Panc1 (cell line): ENCODE measurements around the gene MAEA. TPM values are rescaled to one million over a fixed set of nuclear protein-coding genes. Genes with fewer than 3 reads are reported as not detected.
"Not testable (repeated sequence)": the region's sequence is repeated elsewhere in the genome, so short reads cannot be mapped to it uniquely, and the experiment has no call there.

Experiments
- ATAC-seq: fragments of 200-7000 bp; cut with Tn5 transposase; 2 replicates; pipeline ENCODE4 v1.9.1; 2020; ENCODE audit warnings: mild to moderate bottlenecking, moderate library complexity
- BruUV-seq: library from RNA; stranded (reverse); fragments of 400-500 nt; replicated peaks from 2 replicates; lab custom pipeline; 2021; lab: Mats Ljungman, UMichigan
- CTCF ChIA-PET: fragments of 300-600 bp; sonication (Branson Sonifier 250); formaldehyde crosslinking; loops from one replicate; lab custom pipeline; 2022; ENCODE audit warnings: antibody characterized with exemption; lab: Charles Lee
- POLR2A ChIA-PET: fragments of 300-600 bp; sonication (Branson Sonifier 250); formaldehyde crosslinking; loops from one replicate; lab custom pipeline; 2022; ENCODE audit warnings: antibody characterized with exemption; lab: Charles Lee
- DNase-seq: peaks from one replicate; pipeline ENCODE4 v3.0.0-alpha.2; 2010; ENCODE audit warnings: low read depth, low spot score
- H3K27ac ChIP-seq: 2 replicates; pipeline ENCODE4 v1.5.1; 2011; ENCODE audit warnings: mild to moderate bottlenecking, low read length, inconsistent platforms
- H3K27me3 ChIP-seq: fragments of 200-500 bp; sonication (Bioruptor generic); 2 replicates; pipeline ENCODE4 v1.6.0; 2014; ENCODE audit warnings: low read length, inconsistent platforms; ENCODE audit not compliant: control insufficient read depth, insufficient read depth
- H3K36me3 ChIP-seq: fragments of 200-500 bp; sonication (Bioruptor generic); 2 replicates; pipeline ENCODE4 v1.5.1; 2014; ENCODE audit warnings: inconsistent platforms, mild to moderate bottlenecking, low read length, moderate library complexity; ENCODE audit not compliant: control insufficient read depth, insufficient read depth
- H3K4me1 ChIP-seq: 2 replicates; pipeline ENCODE4 v1.5.1; 2011; ENCODE audit warnings: inconsistent platforms, mild to moderate bottlenecking, low read length, moderate library complexity; ENCODE audit not compliant: control insufficient read depth, insufficient read depth
- H3K4me3 ChIP-seq, 2 experiments: 2 replicates each; pipeline ENCODE4 v1.5.1; 2011 to 2012; ENCODE audit warnings: low read depth in 2 of 2, low read length in 2 of 2, mild to moderate bottlenecking in 2 of 2, inconsistent platforms in 1 of 2, moderate library complexity in 1 of 2
- H3K9me3 ChIP-seq: fragments of 200-500 bp; sonication (Bioruptor generic); 2 replicates; pipeline ENCODE4 v1.5.1; 2014; ENCODE audit warnings: low read depth, mild to moderate bottlenecking, inconsistent platforms, low read length, moderate library complexity; ENCODE audit not compliant: control insufficient read depth, insufficient read depth
- POLR2AphosphoS5 ChIP-seq: IDR thresholded peaks from 2 replicates; pipeline ENCODE4 v1.6.1; 2012; ENCODE audit warnings: mild to moderate bottlenecking, low read depth, low read length, moderate library complexity
- REST ChIP-seq, 2 experiments: IDR thresholded peaks; 2 replicates each; pipeline ENCODE4 v1.6.1; 2011 to 2012; ENCODE audit warnings: low read depth in 2 of 2, control low read depth in 1 of 2, low read length in 1 of 2, mild to moderate bottlenecking in 1 of 2, moderate library complexity in 1 of 2; ENCODE audit not compliant: insufficient read depth in 1 of 2
- SIN3A ChIP-seq: IDR thresholded peaks from 2 replicates; pipeline ENCODE4 v1.6.1; 2012; ENCODE audit warnings: low read depth, mild to moderate bottlenecking, low read length, moderate library complexity, borderline replicate concordance; ENCODE audit not compliant: insufficient read depth
- TCF7L2 ChIP-seq: IDR thresholded peaks from 2 replicates; pipeline ENCODE4 v1.6.1; 2011; ENCODE audit warnings: mild to moderate bottlenecking, low read depth, low read length, inconsistent platforms
- in situ Hi-C: cut with HindIII; loops from 2 replicates; pipeline ENCODE4 v1.10.0; 2016; ENCODE audit warnings: low sequenced_read_pairs, low pct_unique_long_range_greater_than_20kb
- intact Hi-C: fragments of 100-400 bp; cut with micrococcal nuclease; formaldehyde crosslinking; loops from one replicate; pipeline ENCODE4 v1.10.0; 2022; ENCODE audit not compliant: unreplicated experiment
- total RNA-seq: library from RNA; stranded (reverse); gene quantifications from one replicate; pipeline ENCODE4 v1.2.1, GENCODE V29; 2021; ENCODE audit not compliant: unreplicated experiment
- TF ChIP-seq, protein P1 (sequence below): fragments of 450-650 bp; IDR thresholded peaks from 2 replicates; pipeline ENCODE4 v1.5.1; 2017; ENCODE audit warnings: mild to moderate bottlenecking

MAEA gene
- total RNA-seq, 1 experiment from 2014 or later, result 62.3 TPM

GRCh38 chr4:1323280-1323634 lies 33.6 kb downstream of the MAEA start:
- DNase-seq (no peak), ATAC-seq (no peak)
- Histone ChIP-seq H3K9me3 (no peaks in the 10 kb centered on the region), H3K27ac (no peak overlapping the region), H3K4me1 (no peaks in the 10 kb centered on the region), H3K4me3 (no peak overlapping the region), H3K27me3 (no peaks in the 10 kb centered on the region), H3K36me3 (no peaks in the 10 kb centered on the region)
- intact Hi-C loops (no loop called here), in situ Hi-C loops (no loop called here)
- no TSS peak for BruUV-seq
- ChIA-PET CTCF (interaction anchor here (0.6 kb wide), 1 partner anchor 81 kb away, joined by 3 read pairs; no protein-coding TSS in a partner anchor), POLR2A (no interaction called here)
- TF ChIP-seq, protein P1, sequence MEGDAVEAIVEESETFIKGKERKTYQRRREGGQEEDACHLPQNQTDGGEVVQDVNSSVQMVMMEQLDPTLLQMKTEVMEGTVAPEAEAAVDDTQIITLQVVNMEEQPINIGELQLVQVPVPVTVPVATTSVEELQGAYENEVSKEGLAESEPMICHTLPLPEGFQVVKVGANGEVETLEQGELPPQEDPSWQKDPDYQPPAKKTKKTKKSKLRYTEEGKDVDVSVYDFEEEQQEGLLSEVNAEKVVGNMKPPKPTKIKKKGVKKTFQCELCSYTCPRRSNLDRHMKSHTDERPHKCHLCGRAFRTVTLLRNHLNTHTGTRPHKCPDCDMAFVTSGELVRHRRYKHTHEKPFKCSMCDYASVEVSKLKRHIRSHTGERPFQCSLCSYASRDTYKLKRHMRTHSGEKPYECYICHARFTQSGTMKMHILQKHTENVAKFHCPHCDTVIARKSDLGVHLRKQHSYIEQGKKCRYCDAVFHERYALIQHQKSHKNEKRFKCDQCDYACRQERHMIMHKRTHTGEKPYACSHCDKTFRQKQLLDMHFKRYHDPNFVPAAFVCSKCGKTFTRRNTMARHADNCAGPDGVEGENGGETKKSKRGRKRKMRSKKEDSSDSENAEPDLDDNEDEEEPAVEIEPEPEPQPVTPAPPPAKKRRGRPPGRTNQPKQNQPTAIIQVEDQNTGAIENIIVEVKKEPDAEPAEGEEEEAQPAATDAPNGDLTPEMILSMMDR, result no peak
- TF ChIP-seq POLR2AphosphoS5, result no peak
- no peak for TF ChIP-seq REST (IDR thresholded peaks at IDR 0.05; ENCODE audit: insufficient read depth in 1 of 2, low read depth in 2 of 2, low read length in 1 of 2)
- no peak for TF ChIP-seq TCF7L2
- TF ChIP-seq SIN3A, result no peak

GRCh38 chr4:1323635-1324442 lies 34.1 kb downstream of the MAEA start:
- in situ Hi-C loops, result no loop called here
- Histone ChIP-seq H3K4me1 (no peaks in the 10 kb centered on the region), H3K4me3 (no peak overlapping the region), H3K9me3 (no peaks in the 10 kb centered on the region), H3K27me3 (no peaks in the 10 kb centered on the region), H3K36me3 (no peaks in the 10 kb centered on the region), H3K27ac (no peak overlapping the region)
- intact Hi-C loops, result no loop called here
- DNase-seq, result peak; percentile 86
- TF ChIP-seq, protein P1, result no peak
- TF ChIP-seq REST (IDR thresholded peaks at IDR 0.05; ENCODE audit: insufficient read depth in 1 of 2, low read depth in 2 of 2, low read length in 1 of 2), result no peak
- TF ChIP-seq POLR2AphosphoS5, result no peak
- no peak for TF ChIP-seq SIN3A
- TF ChIP-seq TCF7L2, result no peak
- ATAC-seq, result peak; percentile 47; the same call in 1 of the 2 replicates
- no TSS peak for BruUV-seq
- CTCF ChIA-PET, result interaction anchor here (0.6 kb wide), 1 partner anchor 82 kb away, joined by 3 read pairs; no protein-coding TSS in a partner anchor
- POLR2A ChIA-PET, result no interaction called here

DNA sequence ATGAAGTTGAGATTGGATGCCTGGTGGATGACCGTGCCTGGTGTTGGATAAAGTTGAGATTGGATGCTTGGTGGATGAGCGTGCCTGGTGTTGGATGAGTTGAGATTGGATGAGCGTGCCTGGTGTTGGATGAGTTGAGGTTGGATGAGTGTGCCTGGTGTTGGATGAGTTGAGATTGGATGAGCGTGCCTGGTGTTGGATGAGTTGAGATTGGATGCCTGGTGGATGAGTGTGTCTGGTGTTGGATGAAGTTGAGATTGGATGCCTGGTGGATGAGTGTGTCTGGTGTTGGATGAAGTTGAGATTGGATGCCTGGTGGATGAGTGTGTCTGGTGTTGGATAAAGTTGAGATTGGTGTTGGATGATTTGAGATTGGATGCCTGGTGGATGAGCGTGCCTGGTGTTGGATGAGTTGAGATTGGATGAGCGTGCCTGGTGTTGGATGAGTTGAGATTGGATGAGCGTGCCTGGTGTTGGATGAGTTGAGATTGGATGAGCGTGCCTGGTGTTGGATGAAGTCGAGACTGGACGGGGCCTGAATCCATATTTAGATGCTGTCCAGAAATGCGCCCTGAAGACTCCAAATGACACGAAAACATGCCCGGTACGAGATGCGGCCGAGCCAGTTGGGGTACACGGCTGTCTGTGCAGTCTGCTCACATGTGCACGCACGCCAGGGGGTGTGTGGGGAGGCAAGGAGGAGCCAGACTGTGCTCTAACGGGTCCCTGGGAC lies 34.9 kb downstream of the MAEA start:
- H3K9me3 ChIP-seq, POLR2A ChIA-PET, in situ Hi-C loops, H3K4me3 ChIP-seq, intact Hi-C loops, ATAC-seq, H3K27ac ChIP-seq, H3K36me3 ChIP-seq, H3K4me1 ChIP-seq, CTCF ChIA-PET, H3K27me3 ChIP-seq: not testable (repeated sequence)
- DNase-seq, result peak; percentile 69
- BruUV-seq, result TSS peak; percentile 40
